Mucosa of rectum (tissue), 2 donors: ENCODE results near the gene CERS1.

Experiments used
- H3K27ac ChIP-seq, 2 donors: one replicate each; pipeline ENCODE4 v1.7.0; 2013; ENCODE audit warnings: inconsistent platforms in 2 of 2, low read depth in 2 of 2, low read length in 2 of 2
- H3K27me3 ChIP-seq, 2 donors: one replicate each; pipeline ENCODE4 v1.7.0; 2013; ENCODE audit warnings: low read length in 2 of 2; ENCODE audit not compliant: control insufficient read depth in 2 of 2, insufficient read depth in 2 of 2
- H3K36me3 ChIP-seq, 2 donors: one replicate each; pipeline ENCODE4 v1.7.0; 2013; ENCODE audit warnings: low read length in 2 of 2; ENCODE audit not compliant: control insufficient read depth in 2 of 2, insufficient read depth in 2 of 2
- H3K4me1 ChIP-seq, 2 donors: one replicate each; pipeline ENCODE4 v1.7.0; 2013; ENCODE audit warnings: low read length in 2 of 2, mild to moderate bottlenecking in 1 of 2; ENCODE audit not compliant: control insufficient read depth in 2 of 2, insufficient read depth in 2 of 2
- H3K4me3 ChIP-seq, 2 donors: one replicate each; pipeline ENCODE4 v1.7.0; 2013; ENCODE audit warnings: low read length in 2 of 2
- H3K9ac ChIP-seq, 2 donors: one replicate each; pipeline ENCODE4 v1.7.0; 2013; ENCODE audit warnings: low read length in 2 of 2, low read depth in 1 of 2, mild to moderate bottlenecking in 1 of 2
- H3K9me3 ChIP-seq, 2 donors: one replicate each; pipeline ENCODE4 v1.7.0; 2013; ENCODE audit warnings: low read length in 2 of 2; ENCODE audit not compliant: control insufficient read depth in 2 of 2
- donor health status: healthy.
- donor health status: Normal muscosa, but diverticular disease.

Gene CERS1

DNA sequence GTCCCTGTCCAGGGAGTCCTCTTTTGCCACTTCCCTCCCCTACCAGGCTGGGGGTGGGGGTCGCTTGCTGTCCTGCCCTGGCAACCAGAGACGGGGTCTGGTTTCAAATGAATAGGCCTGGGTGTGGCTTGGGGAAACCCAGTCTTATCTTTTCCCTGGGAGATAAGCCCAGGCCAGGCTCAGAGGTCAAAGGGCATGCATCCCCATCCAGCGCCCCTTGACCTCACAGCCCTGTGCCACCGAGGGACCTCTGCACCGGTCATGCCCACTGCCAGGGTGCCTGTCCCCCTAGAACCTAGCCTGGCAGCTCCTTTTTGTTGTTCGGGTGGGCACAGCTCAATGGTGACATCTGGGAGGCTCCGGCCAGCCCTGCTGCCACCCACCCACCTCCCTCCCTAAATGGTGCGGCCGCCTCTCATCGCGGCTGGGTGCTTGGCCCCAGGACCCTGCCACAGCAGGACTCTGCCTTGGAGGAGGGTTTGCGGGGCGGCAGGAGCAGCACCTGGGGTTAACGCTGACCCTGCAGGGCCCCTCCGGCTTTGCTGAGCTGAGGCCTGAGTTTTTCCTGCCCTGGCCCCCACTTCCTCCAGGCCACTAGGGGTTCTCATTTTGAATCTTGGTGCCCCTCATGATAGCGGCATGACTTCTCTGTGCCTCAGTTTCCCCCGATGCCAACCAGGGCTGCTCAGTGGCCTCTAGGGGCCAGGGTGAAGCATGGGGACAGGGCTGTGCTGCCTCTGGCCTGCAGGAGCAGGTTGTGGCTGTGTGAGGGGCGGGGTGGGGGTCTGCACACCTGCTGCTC lies 2.9 kb upstream of the CERS1 start:
- H3K9me3 ChIP-seq, result no peaks in the 10 kb centered on the region
- peaks cover 9 to 13% of the 10 kb centered on the region in 2 donors for H3K27me3 ChIP-seq
- H3K4me3 ChIP-seq, result no peak overlapping the region
- no peak overlapping the region for H3K9ac ChIP-seq
- H3K36me3 ChIP-seq, result peaks cover 17 to 19% of the 10 kb centered on the region in 2 donors
- peaks cover 0 to 3% of the 10 kb centered on the region in 2 donors for H3K4me1 ChIP-seq
- H3K27ac ChIP-seq, result no peak overlapping the region

DNA sequence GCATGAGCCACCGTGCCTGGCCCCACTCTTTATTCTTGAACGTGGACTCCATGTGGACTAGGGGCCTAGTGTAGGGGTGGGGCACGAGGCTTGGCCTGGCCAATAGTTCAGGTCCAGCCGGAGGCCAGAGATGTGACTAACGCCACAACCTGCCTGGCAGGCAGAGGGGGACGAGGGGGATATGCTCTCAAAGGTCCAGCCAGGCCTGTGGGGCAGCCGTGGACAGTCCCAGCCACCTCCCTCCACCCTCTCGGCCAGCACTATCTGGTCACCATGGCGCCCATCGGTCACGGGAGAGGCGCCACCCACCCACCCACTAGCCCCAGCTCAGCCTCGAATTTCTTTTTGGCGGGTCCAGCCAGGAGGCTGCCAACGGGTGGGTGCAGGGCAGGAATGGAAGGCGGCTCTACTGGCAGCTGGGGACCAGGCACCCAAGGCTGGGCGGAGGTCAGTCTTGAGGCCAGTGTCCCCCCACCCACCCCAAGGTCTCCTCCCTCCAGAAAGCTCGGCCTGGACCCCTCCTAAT lies 2.2 kb upstream of the CERS1 start:
- H3K36me3 ChIP-seq, result peaks cover 17% of the 10 kb centered on the region in 2 donors
- no peak overlapping the region for H3K27ac ChIP-seq
- H3K4me1 ChIP-seq, result peaks cover 0 to 3% of the 10 kb centered on the region in 2 donors
- no peak overlapping the region for H3K4me3 ChIP-seq
- H3K9ac ChIP-seq, result no peak overlapping the region
- H3K9me3 ChIP-seq, result no peaks in the 10 kb centered on the region
- H3K27me3 ChIP-seq, result peaks cover 13 to 16% of the 10 kb centered on the region in 2 donors

DNA sequence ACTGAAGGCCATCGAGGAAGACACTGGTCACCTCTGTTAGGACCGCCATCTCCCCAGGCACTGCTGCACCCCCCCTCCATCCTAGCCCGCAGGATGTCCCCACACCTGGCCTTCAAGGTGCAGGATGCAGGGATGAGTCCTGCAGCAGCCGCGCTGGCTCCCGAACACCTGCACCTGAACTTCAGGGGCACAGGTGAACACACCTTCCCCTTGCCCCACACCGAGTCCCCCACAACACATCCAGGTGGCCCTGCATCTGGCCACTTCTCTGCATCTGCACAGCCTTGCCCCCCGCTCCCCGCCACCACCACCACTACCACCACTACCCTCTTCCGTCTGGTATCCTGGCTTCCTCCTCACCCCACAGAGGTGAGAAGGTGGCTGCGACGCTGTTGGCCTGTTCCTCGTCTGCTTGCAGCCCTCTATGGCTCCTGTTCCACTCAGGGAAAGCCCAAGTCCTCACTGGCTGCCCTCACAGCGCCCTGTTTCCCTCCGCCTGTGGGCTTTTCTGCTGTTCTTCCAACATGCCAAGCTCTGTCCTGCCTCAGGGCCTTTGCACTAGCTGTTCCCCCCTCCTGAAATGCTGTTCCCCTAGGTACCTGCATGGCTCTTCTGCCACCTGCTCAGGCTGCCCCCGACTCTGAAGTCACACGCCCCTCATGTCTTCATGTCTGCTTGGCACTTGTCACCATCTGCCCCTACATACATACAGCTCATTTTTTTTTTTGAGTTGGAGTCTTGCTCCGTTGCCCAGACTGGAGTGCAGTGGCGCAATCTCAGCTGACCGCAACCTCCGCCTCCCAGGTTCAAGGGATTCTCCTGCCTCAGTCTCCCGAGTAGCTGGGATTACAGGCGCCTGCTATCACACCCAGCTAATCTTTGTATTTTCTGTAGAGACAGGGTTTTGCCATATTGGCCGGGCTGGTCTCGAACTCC lies 1.4 kb upstream of the CERS1 start:
- no peak overlapping the region for H3K9ac ChIP-seq

DNA sequence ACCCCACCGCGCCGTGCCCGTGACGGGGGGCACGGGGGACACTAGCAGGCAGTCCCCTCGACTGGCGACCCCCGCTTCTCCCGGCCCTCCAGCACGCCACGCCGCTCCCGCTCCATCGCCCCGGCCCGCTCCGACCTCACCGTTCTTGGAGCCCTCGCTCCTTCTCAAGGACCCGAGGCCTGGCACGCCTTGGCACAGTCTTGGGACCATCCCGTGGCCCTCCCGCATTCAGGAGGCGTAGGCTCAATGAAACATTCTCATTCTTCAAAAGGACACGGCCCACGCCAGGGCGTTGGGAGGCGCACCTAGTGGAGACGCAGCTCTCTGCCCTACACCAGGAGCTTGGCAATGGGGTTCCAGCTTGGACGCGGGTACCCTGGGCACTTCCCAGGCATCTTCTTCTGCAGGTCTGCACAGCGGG lies 473 bp upstream of the CERS1 start:
- peaks cover 15% of the 10 kb centered on the region in 2 donors for H3K36me3 ChIP-seq
- H3K27ac ChIP-seq, result no peak overlapping the region
- peaks cover 13 to 16% of the 10 kb centered on the region in 2 donors for H3K27me3 ChIP-seq
- H3K9ac ChIP-seq, result no peak overlapping the region
- peaks cover 0 to 3% of the 10 kb centered on the region in 2 donors for H3K4me1 ChIP-seq
- no peaks in the 10 kb centered on the region for H3K9me3 ChIP-seq
- no peak overlapping the region for H3K4me3 ChIP-seq

More for the DNA sequence above, 1.4 kb upstream of the CERS1 start:
- Histone ChIP-seq H3K4me1 (peaks cover 0 to 3% of the 10 kb centered on the region in 2 donors), H3K27ac (no peak overlapping the region), H3K36me3 (peaks cover 17% of the 10 kb centered on the region in 2 donors), H3K4me3 (no peak overlapping the region), H3K9me3 (no peaks in the 10 kb centered on the region), H3K27me3 (peaks cover 13 to 16% of the 10 kb centered on the region in 2 donors)

DNA sequence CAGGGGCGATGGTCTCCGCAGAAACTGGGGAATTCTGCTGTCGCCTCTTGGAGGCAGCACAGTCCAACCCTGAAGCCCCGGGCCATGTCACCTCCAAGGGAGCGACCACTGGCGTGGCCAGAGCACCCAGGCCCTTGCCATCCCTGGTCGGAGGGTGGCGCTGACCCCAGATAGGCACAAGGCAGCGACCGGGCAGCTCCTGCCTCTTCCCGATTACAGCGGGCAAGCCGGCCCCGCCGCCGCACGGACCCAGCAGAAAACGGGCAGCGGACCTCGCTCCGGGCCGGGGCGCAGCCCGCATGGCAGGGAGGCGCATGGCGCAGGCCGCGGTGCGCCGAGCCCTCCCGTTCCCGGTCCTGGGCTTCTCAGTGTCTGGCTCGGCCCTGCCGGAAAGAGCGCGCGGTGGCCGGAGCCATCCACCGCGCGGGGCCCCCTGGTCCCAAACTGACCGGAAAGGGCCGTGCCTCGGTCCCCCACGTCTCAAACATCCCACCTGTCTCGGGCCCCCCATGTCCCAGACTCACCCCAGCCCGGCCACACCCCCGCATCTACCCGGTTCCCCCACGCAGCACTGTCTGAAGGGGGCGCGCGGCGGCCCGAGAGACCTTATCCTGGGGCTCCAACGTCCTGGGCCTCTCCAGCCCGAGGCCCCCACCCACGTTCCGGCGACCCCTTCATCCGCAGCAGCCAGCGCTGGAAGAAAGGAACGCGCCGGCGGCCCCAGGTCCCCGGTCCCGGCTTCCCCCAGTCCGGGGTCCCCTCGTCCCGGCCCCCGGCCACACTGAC lies 727 bp downstream of the CERS1 start:
- peaks cover 0 to 3% of the 10 kb centered on the region in 2 donors for H3K4me1 ChIP-seq
- H3K4me3 ChIP-seq, result peak overlapping the region; percentile 13 to 16
- H3K27ac ChIP-seq, result no peak overlapping the region
- no peak overlapping the region for H3K9ac ChIP-seq
- H3K27me3 ChIP-seq, result peaks cover 13 to 16% of the 10 kb centered on the region in 2 donors
- H3K36me3 ChIP-seq, result peaks cover 3 to 6% of the 10 kb centered on the region in 2 donors
- H3K9me3 ChIP-seq, result no peaks in the 10 kb centered on the region

DNA sequence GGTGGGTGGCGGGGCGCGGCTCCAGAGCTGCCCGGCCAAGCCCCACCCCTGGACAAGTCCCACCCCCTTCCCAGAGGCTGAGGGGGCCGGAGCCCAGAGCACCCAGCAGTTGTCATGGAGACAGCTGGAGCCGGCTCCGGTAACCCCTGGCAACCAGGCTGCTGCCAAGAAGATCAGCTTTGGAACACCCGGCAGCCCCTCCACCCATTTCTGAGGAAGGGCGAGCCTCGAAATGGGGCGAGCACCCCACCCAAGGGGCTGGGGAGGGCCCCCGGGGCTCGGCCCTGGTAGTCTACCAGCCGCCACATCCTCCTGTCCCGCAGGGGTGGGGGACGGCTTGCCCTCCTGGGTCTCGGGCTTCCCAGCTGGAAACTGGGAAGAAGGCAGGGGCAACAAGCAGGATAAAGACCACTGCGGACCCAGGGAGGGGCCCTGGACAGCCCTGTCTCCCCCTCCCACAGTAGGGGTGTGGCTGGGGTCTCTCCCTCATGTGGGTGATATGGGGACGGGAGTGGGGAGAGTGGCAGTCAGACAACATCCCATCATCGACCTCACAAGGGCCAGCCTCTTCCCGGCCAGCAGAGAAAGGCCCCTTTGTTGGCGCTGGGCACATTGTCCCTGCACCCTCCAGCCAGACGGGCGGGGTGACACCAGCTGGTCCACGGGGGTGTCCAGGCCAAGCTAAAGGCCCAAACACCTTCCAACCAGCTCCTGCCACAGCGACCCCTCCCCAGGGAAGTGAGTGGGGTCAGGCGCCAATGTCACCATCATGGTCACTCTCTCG lies 1.5 kb downstream of the CERS1 start:
- H3K9ac ChIP-seq, result no peak overlapping the region
- H3K4me3 ChIP-seq, result peak overlapping the region in 1 of 2 donors; percentile 16
- H3K36me3 ChIP-seq, result no peaks in the 10 kb centered on the region
- peaks cover 13 to 19% of the 10 kb centered on the region in 2 donors for H3K27me3 ChIP-seq
- peaks cover 0 to 3% of the 10 kb centered on the region in 2 donors for H3K4me1 ChIP-seq
- no peak overlapping the region for H3K27ac ChIP-seq
- H3K9me3 ChIP-seq, result no peaks in the 10 kb centered on the region

DNA sequence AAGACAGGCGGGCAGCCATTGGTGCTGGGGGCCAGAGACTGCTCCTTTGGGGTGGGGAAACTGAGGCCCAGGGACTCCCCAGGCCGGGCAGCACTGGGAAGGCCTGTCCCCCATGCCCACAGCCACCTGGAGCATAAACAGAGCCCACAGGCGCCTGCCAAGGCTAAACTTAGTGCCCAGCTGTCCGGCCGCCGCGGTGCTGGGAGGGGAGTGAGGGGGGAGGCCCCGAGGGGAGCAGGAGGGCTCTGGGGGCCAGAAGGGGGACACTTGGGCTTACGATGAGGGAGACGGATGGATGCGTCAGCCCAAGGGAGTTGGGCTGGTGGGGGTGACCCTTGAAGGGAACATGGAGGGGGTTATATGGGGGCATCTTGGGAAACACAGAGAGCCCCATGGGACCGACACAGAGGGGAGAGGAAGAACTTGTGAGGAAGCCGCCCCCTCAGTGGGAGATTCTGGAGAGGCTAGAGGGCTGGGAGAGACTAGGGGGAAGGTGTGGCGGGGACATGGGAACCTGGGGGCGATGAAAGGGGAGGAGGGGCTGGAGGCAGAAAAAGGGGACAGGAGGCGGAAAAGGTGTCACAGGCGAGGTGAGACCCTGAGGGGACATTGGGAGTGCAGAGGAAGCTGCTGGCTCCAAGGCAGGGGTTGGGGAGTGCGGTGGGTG lies 2.2 kb downstream of the CERS1 start:
- Histone ChIP-seq H3K27me3 (peaks cover 13 to 19% of the 10 kb centered on the region in 2 donors), H3K4me3 (no peak overlapping the region), H3K36me3 (no peaks in the 10 kb centered on the region), H3K4me1 (peaks cover 0 to 3% of the 10 kb centered on the region in 2 donors), H3K9me3 (no peaks in the 10 kb centered on the region), H3K9ac (no peak overlapping the region), H3K27ac (no peak overlapping the region)

DNA sequence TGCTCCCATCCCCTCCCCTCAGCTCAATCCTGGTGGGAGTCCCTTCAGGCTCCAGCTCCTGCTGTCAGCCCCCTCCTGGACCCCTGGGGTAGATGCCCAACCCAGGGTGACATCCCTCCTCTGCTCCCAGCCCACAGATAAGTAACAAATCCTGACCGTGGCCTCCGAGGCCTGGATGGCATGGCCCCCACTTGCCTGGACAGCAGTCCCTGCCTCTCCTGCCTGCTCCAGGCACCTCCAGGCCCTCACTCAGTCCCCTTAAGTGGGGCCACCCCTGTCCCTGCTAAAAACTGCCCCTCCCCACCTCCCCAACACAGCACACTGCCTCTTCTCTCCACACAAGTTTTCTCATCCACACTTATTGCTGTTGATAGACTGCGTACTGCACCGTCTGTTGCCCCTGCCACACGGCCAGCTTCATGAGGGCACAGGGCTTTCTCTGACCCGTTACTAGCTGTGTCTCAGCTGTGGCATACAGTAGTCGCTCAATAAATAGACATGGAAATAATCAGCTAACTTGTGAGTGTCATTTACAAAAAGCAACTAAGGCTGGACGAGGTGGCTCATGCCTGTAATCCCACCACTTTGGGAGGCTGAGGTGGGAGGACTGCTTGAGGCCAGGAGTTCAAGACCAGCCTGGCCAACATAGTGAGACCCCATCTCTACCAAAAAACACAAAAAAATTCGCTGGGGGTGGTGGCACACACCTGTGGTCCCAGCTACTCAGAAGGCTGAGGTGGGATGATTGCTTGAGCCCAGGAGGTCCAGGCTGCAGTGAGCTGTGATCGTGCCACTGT lies 5.8 kb downstream of the CERS1 start:
- Histone ChIP-seq H3K27ac (no peak overlapping the region), H3K36me3 (no peaks in the 10 kb centered on the region), H3K4me3 (no peak overlapping the region), H3K27me3 (peaks cover 14 to 18% of the 10 kb centered on the region in 2 donors), H3K4me1 (no peaks in the 10 kb centered on the region), H3K9ac (no peak overlapping the region), H3K9me3 (no peaks in the 10 kb centered on the region)
